Measurements from ENCODE around the gene UBL4A.

DNA sequence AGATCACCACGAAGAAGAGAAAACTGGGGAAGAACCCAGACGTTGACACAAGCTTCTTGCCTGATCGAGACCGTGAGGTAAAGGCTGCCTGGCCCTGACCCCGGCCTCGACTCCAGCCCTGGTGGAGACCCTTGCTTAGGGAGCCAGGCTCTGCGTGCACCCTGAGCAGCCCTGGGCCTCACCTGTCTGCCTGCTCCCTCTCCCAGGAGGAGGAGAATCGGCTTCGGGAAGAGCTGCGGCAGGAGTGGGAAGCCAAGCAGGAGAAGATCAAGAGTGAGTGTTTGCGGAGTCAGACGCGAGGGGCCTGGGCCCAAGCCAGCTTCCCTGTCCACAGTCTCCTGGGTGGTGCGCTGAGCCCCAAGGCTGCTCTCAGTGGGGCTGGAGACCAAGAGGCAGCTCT, 37.9 kb downstream of the UBL4A start:
- TF ChIP-seq EZH2 (IDR thresholded peaks at IDR 0.05; ENCODE audit: borderline replicate concordance, low read length) (no peak), CTCF (conservative IDR thresholded peaks at IDR 0.05 in 1 of 2, IDR thresholded peaks at IDR 0.05 in 1 of 2; ENCODE audit: extremely low read depth in 1 of 2, insufficient read depth in 1 of 2, low read depth in 1 of 2, low read length in 2 of 2) (no peak)

All from mammary epithelial cell (primary cell).